Liver (tissue), 3 donors: ENCODE results near the gene FKBP11.

Experiments used
- ATF3 ChIP-seq: IDR thresholded peaks from 2 replicates; pipeline ENCODE4 v1.6.1; 2016; ENCODE audit warnings: antibody characterized with exemption
- CTCF ChIP-seq: fragments of 150-350 bp; IDR thresholded peaks from 2 replicates; pipeline ENCODE4 v1.5.1; 2017; ENCODE audit warnings: improper control_type of control experiment, low read depth, low read length; ENCODE audit not compliant: missing input control
- FOXA1 ChIP-seq: IDR thresholded peaks from 2 replicates; pipeline ENCODE4 v1.6.1; 2016; ENCODE audit warnings: antibody characterized with exemption
- GABPA ChIP-seq, 2 donors: IDR thresholded peaks in 1 of 2; conservative IDR thresholded peaks in 1 of 2; 2 replicates each; pipeline ENCODE4 v1.6.1; 2016; ENCODE audit warnings: antibody characterized with exemption in 2 of 2, mild to moderate bottlenecking in 1 of 2, moderate library complexity in 1 of 2
- MAX ChIP-seq: IDR thresholded peaks from 2 replicates; pipeline ENCODE4 v1.6.1; 2016; ENCODE audit warnings: antibody characterized with exemption
- REST ChIP-seq: IDR thresholded peaks from 2 replicates; pipeline ENCODE4 v1.6.1; 2016; ENCODE audit warnings: antibody characterized with exemption, mild to moderate bottlenecking
- RXRA ChIP-seq, 2 donors: IDR thresholded peaks; 2 replicates each; pipeline ENCODE4 v1.6.1; 2017 to 2018; ENCODE audit warnings: antibody characterized with exemption in 2 of 2, mild to moderate bottlenecking in 1 of 2
- TAF1 ChIP-seq: conservative IDR thresholded peaks from 2 replicates; pipeline ENCODE4 v1.6.1; 2016; ENCODE audit warnings: antibody characterized with exemption, mild to moderate bottlenecking
- YY1 ChIP-seq: IDR thresholded peaks from 2 replicates; pipeline ENCODE4 v1.6.1; 2016; ENCODE audit warnings: antibody characterized with exemption, mild to moderate bottlenecking
- donor health status: healthy.
- donor health status: healthy.

- TF ChIP-seq CTCF (no peak), FOXA1 (no peak), MAX (no peak), REST (no peak), TAF1 (no peak), ATF3 (no peak), RXRA (IDR thresholded peaks at IDR 0.05) (peak in 1 of 2 donors; percentile 29), GABPA (IDR thresholded peaks at IDR 0.05 in 1 of 2, conservative IDR thresholded peaks at IDR 0.05 in 1 of 2) (no peak), YY1 (no peak)
Observed at GRCh38 chr12:48882315-48882687, 43.0 kb downstream of the FKBP11 start.
